ENCODE data around the gene KRTAP3-1.

The KRTAP3-1 gene

DNA sequence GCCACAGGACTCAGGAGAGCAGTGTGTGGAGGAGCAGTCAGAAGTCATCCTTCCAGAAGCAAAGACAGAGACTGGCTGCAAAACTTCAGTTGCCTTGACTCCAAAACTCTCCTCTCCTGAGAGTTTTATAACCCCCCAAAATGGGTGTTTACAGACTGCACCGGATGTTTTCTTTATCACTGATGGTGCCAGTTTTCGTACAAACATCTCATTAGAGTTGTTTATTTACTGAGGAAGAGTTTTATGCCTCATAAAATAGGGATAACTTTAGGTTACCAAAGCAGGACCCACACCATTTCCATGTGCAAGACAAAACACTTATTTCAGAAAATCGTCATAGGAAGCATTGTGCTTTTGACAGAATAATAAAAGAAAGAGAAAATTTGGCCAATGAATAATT lies 24.7 kb downstream of the KRTAP3-1 start, which contains the start of gene KRT40:
KRT40 (minus strand) TSS at position 101 of the 400 bp plus-strand sequence; CDS start at position 48, 53 bp downstream.
- DNase-seq (ENCODE audit: extremely low spot score, insufficient read length, low read depth) (no peak), FAIRE-seq (no peak)

- FAIRE-seq (no peak), DNase-seq (ENCODE audit: extremely low spot score, insufficient read length, low read depth) (no peak)
Observed at GRCh38 chr17:40981115-40981514, 27.8 kb downstream of the KRTAP3-1 start.

GRCh38 chr17:40980596-40980995 lies 28.3 kb downstream of the KRTAP3-1 start:
- no peak for DNase-seq (ENCODE audit: extremely low spot score, insufficient read length, low read depth)
- no peak for FAIRE-seq

DNA sequence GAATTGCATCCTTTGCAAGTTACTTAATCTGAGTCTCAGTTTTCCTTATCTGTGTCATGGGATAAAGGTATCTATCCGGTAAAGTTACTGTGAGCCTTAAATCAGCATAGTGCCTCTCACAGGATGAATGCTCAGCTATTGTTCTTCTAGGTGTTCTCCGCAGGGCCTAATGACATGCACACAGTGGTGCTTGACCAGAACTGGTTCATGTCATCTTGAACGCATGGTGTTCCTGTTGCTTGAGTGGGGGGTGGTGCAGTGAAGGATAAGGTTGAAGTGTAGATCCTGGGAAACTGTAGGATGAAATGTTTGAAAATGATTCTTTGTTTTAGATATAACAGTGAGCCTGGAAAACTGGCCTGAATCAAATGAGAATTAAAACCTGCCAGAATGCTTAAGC lies 28.8 kb downstream of the KRTAP3-1 start:
- no peak for FAIRE-seq

DNA sequence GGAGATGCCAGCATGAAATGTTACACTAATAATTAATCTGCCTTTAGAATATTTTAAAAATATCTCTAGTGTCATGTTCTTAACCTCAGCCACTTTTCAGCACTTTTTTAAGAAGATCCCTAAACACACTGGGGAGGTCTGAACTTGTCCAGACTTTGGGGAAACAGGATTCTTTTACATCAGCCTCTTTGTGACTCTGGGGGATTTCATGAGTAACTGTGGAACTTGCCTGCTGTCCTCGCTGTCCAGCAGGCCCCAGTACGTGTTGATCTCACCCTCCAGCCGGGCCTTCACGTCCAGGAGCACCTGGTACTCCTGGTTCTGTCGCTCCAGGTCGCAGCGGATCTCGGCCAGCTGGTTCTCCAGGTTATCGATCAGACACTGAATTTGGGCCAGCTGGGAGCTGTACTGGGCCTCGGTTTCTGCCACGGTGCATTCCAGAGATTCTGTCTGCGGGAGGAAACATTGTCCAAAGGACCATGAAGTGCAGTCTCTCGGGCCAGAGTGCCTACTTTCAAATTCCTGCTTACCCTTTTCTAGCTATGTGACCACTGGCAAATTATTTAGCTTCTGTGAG lies 30.3 kb downstream of the KRTAP3-1 start:
- FAIRE-seq (no peak), DNase-seq (ENCODE audit: extremely low spot score, insufficient read length, low read depth) (no peak)

More for the DNA sequence above, 28.8 kb downstream of the KRTAP3-1 start:
- no peak for DNase-seq (ENCODE audit: extremely low spot score, insufficient read length, low read depth)

GRCh38 chr17:40975516-40975915 lies 33.4 kb downstream of the KRTAP3-1 start:
- no peak for DNase-seq (ENCODE audit: extremely low spot score, insufficient read length, low read depth)

DNA sequence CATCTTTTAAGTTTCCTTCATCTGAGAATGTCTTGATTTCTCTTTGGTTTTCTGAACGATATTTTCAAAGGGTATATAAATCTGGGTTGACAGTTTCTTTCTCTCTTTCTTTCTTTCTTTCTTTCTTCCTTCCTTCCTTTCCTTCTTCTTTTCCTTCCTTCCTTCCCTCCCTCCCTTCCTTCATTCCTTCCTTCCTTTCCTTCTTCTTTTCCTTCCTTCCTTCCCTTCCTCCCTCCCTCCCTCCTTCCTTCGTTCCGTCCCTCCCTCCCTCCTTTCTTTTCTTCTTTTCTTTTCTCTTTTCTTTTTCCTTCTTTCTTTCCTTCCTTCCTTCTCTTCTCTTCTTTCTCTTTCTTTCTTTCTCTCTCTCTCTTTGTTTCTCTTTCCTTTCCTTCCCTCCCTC lies 34.6 kb downstream of the KRTAP3-1 start:
- no peak for FAIRE-seq
- DNase-seq (ENCODE audit: extremely low spot score, insufficient read length, low read depth) = no peak

More at GRCh38 chr17:40975516-40975915, 33.4 kb downstream of the KRTAP3-1 start:
- no peak for FAIRE-seq

GRCh38 chr17:40967582-40967981 lies 41.3 kb downstream of the KRTAP3-1 start:
- FAIRE-seq = no peak
- no peak for DNase-seq (ENCODE audit: extremely low spot score, insufficient read length, low read depth)

- DNase-seq (ENCODE audit: extremely low spot score, insufficient read length, low read depth) (no peak), FAIRE-seq (no peak)
Observed at GRCh38 chr17:40966848-40967247, 42.1 kb downstream of the KRTAP3-1 start, which contains the start of gene KRT39. TSS of gene KRT39 (minus strand) at chr17:40966948. CDS start at chr17:40966856, 92 bp downstream.

- FAIRE-seq = peak; percentile 70
- DNase-seq (ENCODE audit: extremely low spot score, insufficient read length, low read depth) = no peak
Observed at GRCh38 chr17:40963838-40964237, 45.1 kb downstream of the KRTAP3-1 start.

DNA sequence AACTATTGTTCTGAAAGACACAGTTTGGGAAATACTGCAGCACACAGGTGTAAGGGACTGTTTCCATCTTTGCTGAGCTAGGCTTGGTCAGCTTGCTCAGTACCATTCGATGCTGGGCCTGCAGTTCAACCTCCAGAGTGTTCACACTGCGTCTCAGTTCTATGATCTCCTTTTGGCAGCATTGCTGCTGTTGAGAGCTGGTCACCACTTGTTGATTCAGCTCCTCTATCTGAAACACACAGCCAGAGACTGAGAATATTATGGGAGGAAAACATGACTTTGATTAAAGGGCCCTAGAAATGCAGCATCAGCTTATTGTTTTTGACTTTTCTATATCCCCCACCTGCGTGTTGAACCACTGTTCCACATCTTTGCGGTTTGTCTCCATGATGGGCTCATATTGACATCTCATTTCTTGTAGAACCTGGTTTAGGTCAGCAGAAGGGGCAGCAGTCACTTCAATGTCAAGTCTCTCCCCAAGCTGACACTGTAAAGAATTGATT lies 46.8 kb downstream of the KRTAP3-1 start:
- FAIRE-seq (no peak), DNase-seq (ENCODE audit: extremely low spot score, insufficient read length, low read depth) (no peak)

- DNase-seq (ENCODE audit: extremely low spot score, insufficient read length, low read depth) (no peak), FAIRE-seq (no peak)
Observed at GRCh38 chr17:40961591-40961990, 47.3 kb downstream of the KRTAP3-1 start.

GRCh38 chr17:40960144-40960543 lies 48.8 kb downstream of the KRTAP3-1 start:
- no peak for FAIRE-seq
- DNase-seq (ENCODE audit: extremely low spot score, insufficient read length, low read depth) = no peak

All from GM18507 (cell line).